IPS-15b (cell line): ENCODE results near the gene SLC30A4.
"Not testable (repeated sequence)": the region's sequence is repeated elsewhere in the genome, so short reads cannot be mapped to it uniquely, and the experiment has no call there.

ENCODE experiments used
- H3K27me3 ChIP-seq: one replicate; pipeline ENCODE4 v1.6.1; 2013; ENCODE audit warnings: low read length; ENCODE audit not compliant: control insufficient read depth, insufficient read depth
- H3K36me3 ChIP-seq: one replicate; pipeline ENCODE4 v1.6.1; 2013; ENCODE audit warnings: low read length; ENCODE audit not compliant: control insufficient read depth, insufficient read depth
- H3K4me1 ChIP-seq: one replicate; pipeline ENCODE4 v1.6.1; 2013; ENCODE audit warnings: mild to moderate bottlenecking, low read length; ENCODE audit not compliant: control insufficient read depth, insufficient read depth
- H3K4me3 ChIP-seq: one replicate; pipeline ENCODE4 v1.5.1; 2013; ENCODE audit warnings: low read depth, low read length
- H3K9ac ChIP-seq: one replicate; pipeline ENCODE4 v1.6.1; 2013; ENCODE audit warnings: low read depth, mild to moderate bottlenecking, low read length
- H3K9me3 ChIP-seq: one replicate; pipeline ENCODE4 v1.6.1; 2013; ENCODE audit warnings: mild to moderate bottlenecking, low read length; ENCODE audit not compliant: control insufficient read depth, insufficient read depth

The SLC30A4 gene

DNA sequence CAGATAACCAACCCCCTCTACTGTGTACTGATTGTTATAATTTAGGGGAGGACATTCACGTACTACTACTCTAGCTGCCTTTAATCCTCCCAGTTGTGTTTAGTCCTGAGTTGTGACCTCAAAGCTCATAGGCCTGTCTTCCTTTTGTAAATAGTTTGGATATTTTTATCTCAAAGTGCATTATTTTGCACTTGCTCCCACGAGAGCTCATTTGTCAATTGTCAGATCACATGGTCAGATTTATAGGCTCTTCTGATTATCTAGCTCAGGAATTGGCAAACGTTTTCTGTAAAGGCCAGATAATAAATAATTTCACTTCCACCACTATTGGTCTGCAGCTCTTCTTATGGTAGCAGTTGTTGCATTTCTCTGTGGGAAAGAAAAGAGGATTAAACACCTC is 14.4 kb upstream of the SLC30A4 start:
- no peak overlapping the region for H3K9ac ChIP-seq
- H3K36me3 ChIP-seq: no peaks in the 10 kb centered on the region
- H3K4me3 ChIP-seq: no peak overlapping the region
- H3K27me3 ChIP-seq: no peaks in the 10 kb centered on the region
- H3K9me3 ChIP-seq: no peaks in the 10 kb centered on the region
- no peaks in the 10 kb centered on the region for H3K4me1 ChIP-seq

DNA sequence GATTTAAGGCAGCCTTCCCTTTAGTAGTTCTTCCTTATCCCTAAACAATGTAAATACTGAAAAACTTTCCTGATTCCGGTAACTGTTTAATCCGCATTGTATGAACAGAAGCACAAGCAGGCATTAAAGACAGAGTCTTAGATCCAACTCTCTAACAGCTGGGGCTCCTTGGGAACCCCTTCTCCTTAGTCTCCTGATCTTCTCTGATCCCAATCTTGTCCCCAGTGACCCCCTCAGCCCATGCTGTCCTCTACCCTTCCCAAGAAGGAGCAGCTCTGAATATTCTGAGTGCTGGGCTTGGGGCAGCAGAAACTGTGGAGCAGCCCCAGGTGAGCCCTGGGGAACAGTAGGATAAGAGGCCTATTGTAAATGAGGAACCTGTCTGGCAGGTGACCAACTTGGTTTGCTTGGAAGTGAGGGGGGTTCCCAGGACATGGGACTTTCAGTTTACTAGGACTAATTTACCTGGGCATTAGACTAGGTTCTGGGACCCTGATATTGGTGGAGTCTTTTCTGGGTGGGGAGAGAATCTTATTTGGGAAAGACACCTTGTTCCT is 13.0 kb upstream of the SLC30A4 start:
- no peaks in the 10 kb centered on the region for H3K9me3 ChIP-seq
- H3K4me1 ChIP-seq: no peaks in the 10 kb centered on the region
- no peak overlapping the region for H3K4me3 ChIP-seq
- peaks cover 2% of the 10 kb centered on the region for H3K27me3 ChIP-seq
- no peaks in the 10 kb centered on the region for H3K36me3 ChIP-seq
- H3K9ac ChIP-seq: no peak overlapping the region

DNA sequence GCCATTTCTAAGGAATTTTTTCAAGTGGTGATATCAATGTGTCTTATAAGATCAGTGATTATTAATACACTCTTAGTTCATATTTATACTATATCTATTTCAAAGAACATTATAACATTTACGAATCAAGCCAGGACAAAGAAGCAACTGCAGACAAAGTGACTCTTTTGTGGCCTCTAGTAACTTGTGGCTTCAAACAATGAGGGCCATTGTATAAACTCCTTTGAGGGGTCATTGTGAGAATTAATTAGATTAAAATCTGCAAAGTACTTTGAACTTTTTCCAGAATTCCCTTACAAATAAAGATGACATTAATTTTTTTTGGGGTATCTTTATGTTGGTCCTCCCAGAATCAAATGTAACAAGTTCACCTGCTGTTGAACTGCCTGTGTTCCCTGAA is 12.3 kb upstream of the SLC30A4 start:
- Histone ChIP-seq H3K4me3 (no peak overlapping the region), H3K9me3 (no peaks in the 10 kb centered on the region), H3K9ac (no peak overlapping the region), H3K4me1 (no peaks in the 10 kb centered on the region), H3K36me3 (no peaks in the 10 kb centered on the region), H3K27me3 (peaks cover 2% of the 10 kb centered on the region)

DNA sequence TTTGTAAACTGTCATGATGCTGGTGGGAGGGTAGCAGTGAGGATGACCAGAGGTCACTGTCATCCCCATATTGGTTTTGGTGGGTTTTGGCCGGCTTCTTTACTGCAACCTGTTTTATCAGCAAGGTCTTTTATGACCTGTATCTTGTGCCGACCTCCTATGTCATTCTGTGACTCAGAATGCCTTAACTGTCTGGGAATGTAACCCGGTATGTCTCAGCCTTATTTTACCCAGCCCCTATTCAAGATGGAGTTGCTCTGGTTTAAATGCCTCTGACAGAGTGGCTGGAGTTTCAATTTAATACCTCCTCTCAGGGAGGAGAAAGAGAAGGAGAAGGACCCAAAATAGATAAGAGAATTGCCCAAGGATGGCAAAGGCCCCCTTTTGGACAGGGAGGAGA is 10.3 kb upstream of the SLC30A4 start:
- H3K9me3 ChIP-seq, H3K4me1 ChIP-seq, H3K9ac ChIP-seq, H3K36me3 ChIP-seq, H3K27me3 ChIP-seq, H3K4me3 ChIP-seq: not testable (repeated sequence)

DNA sequence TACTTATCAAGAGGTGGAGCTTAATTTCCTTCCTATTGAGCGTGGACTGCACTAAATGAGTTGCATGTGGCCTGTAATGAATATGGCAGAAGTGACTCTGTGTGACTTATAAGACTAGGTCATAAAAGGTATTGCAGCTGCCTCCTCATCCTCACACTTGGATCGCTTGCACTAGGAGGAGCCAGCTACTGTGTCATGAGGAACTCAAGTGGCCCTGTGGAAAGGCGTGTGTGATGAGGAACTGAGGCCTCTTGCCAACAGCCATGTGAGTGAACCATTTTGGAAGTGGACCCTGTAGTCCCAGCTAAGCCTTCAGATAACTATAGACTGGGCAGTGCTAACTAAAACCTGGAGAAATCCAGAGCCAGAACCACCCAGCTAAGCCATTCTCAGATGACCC is 7.1 kb upstream of the SLC30A4 start:
- H3K4me1 ChIP-seq: no peaks in the 10 kb centered on the region
- no peak overlapping the region for H3K4me3 ChIP-seq

DNA sequence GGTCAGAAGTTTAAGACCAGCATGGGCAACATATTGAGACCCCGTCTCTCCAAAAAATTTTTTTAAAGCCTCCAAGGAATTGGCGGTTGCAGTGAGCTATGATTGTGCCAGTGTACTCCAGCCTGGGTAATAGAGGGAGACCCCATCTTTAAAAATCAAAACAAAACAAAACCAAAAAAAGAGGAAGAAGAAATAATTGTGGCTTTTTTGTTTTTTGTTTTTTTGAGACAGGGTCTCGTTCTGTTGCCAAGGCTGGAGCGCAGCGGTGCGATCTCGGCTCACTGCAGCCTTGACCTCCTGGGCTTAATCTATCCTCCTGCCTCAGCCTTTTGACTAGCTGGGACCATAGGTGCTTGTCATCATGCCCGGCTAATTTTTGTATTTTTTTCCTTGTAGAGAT is 4.5 kb upstream of the SLC30A4 start:
- no peaks in the 10 kb centered on the region for H3K36me3 ChIP-seq
- no peaks in the 10 kb centered on the region for H3K4me1 ChIP-seq
- H3K9me3 ChIP-seq: no peaks in the 10 kb centered on the region
- peaks cover 33% of the 10 kb centered on the region for H3K27me3 ChIP-seq
- H3K9ac ChIP-seq: no peak overlapping the region
- no peak overlapping the region for H3K4me3 ChIP-seq

More for the DNA sequence above, 7.1 kb upstream of the SLC30A4 start:
- H3K9me3 ChIP-seq: no peaks in the 10 kb centered on the region
- peaks cover 12% of the 10 kb centered on the region for H3K27me3 ChIP-seq
- H3K36me3 ChIP-seq: no peaks in the 10 kb centered on the region
- H3K9ac ChIP-seq: no peak overlapping the region

DNA sequence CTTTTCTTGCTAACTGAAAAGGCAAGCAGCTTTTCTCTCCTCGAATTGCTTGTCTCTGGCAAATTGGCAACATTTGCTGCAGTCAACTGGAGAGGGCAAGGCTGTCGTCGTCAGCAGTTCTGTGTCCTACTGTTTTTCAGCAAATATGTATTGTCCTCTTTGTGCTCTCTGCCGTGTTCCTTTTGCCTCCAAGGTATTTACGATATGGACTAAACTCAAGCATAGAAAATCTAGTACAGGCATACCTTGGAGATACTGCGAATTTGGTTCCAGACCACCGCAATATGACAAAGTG is 558 bp upstream of the SLC30A4 start:
- Histone ChIP-seq H3K36me3 (no peaks in the 10 kb centered on the region), H3K4me3 (peak overlapping the region; percentile 26), H3K4me1 (peaks cover 3% of the 10 kb centered on the region), H3K9me3 (no peaks in the 10 kb centered on the region), H3K27me3 (peaks cover 53% of the 10 kb centered on the region), H3K9ac (peak overlapping the region; percentile 32)

DNA sequence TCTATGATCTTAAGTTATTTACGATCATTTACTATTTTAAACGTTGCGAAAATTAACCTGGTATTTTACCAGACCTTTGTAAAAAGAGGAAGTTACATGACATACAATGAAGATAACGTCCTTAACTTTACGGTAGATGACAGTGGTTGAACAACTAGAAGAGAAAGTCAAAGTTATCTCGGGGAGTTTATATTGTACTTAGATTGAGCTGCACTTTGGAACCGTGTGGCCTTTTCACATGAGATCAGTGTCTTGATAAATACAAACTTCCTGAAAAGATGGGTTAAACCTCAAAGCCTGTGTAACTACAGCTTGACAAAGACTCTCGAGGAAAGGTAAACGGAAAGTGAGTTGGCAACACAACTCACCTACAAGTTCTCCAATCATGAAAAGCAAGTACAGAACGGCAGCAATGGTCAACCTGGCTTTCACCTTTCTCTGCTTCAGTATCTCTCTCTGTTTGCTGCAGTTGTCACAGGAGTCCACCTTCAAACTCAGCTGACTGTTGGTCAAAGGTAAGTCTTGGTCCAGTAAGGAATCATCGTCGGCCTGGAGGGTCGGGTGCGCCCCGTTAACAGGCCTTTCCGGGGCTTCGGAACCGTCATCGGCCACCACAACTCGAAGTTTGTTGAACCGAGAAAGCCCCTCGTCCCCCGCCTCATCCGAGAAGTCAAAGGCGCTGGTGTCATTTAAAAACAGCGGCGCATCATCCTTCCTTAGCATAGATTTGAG is 793 bp downstream of the SLC30A4 start:
- H3K9me3 ChIP-seq: no peaks in the 10 kb centered on the region
- H3K27me3 ChIP-seq: peaks cover 53% of the 10 kb centered on the region
- no peak overlapping the region for H3K9ac ChIP-seq
- H3K4me1 ChIP-seq: peaks cover 3% of the 10 kb centered on the region
- H3K4me3 ChIP-seq: peak overlapping the region; percentile 26
- no peaks in the 10 kb centered on the region for H3K36me3 ChIP-seq

DNA sequence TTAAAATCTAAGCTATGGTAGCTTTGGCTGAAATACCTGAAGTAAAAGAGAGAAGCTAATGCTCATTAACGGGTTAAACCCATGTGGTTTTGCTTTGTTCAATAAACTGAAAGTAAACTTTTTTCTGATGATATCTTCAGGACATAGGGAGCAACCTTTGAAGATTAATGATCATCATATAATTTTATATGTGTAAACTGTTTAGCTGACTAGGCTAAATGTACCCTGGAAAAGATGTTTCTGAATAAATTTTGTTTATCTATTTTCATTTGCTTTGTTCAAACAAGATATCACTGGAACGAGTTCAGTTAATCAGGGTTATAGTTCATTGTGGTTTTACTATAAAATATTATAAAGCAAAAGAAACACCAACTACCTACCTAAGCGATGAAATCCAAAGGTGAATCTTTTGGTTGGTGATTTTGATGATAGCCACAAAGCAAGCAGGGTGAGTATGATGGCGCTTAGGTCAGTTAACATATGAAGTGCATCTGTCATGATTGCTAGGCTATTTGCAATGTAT is 11.7 kb downstream of the SLC30A4 start:
- H3K9ac ChIP-seq: no peak overlapping the region
- no peaks in the 10 kb centered on the region for H3K4me1 ChIP-seq
- no peaks in the 10 kb centered on the region for H3K27me3 ChIP-seq
- H3K4me3 ChIP-seq: no peak overlapping the region
- H3K9me3 ChIP-seq: no peaks in the 10 kb centered on the region
- H3K36me3 ChIP-seq: no peaks in the 10 kb centered on the region

DNA sequence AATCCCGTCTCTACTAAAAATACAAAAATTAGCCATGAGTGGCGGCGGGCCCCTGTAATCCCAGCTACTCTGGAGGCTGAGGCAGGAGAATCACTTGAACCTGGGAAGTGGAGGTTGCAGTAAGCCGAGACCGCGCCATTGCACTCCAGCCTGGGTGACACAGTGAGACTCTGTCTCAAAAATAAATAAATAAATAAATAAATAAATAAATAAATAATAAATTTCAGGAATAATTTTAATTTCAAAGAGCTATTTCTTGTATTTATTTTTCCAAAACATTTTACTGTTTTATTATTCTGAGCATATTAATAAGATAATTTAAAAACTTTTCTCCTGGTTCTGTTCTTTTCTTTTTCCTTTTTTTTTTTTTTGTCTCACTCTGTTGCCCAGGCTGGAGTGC is 15.4 kb downstream of the SLC30A4 start:
- H3K4me1 ChIP-seq, H3K27me3 ChIP-seq, H3K9me3 ChIP-seq, H3K36me3 ChIP-seq, H3K4me3 ChIP-seq, H3K9ac ChIP-seq: not testable (repeated sequence)

DNA sequence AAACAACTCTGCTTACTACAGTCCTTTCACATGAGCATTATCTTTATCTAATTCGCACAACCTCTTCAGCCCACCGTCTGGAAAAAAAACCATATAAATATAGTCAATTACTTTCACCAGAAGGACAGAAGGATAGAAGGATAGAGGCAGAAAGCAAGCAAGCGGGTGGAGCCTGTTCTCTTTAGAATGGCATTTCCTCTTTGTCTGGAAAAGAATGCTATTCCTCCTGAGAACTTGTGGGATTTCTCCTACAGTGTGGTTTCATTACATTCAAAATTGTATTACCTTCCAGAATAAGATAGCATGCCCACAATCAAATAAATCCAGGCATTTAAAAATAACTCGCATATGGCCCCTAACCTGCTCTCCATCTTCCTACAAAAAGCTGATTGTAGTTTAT is 23.1 kb downstream of the SLC30A4 start:
- Histone ChIP-seq H3K9ac (no peak overlapping the region), H3K36me3 (no peaks in the 10 kb centered on the region), H3K27me3 (peaks cover 2% of the 10 kb centered on the region), H3K9me3 (no peaks in the 10 kb centered on the region), H3K4me3 (no peak overlapping the region), H3K4me1 (no peaks in the 10 kb centered on the region)

DNA sequence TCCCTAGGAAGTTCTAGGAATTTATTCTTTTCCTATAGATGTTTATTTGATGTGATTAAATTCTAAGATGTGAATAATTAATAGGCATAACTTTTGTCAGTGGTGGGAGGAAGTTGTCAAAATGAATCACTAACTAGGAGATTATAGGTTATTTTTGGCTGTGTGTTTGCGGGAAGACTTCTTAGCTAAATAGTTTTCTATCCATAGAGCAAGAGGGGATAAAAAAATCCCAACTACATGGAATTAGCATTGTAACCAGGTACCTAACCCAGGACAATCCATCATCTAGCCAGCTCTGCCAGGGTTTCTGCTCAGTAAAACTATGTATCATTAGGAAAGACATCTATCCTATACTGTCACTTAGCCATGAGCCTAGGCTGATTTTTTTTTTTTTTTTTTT is 23.9 kb downstream of the SLC30A4 start:
- H3K4me3 ChIP-seq: no peak overlapping the region

More for the DNA sequence above, 23.9 kb downstream of the SLC30A4 start:
- Histone ChIP-seq H3K36me3 (no peaks in the 10 kb centered on the region), H3K9ac (no peak overlapping the region), H3K9me3 (no peaks in the 10 kb centered on the region), H3K4me1 (no peaks in the 10 kb centered on the region), H3K27me3 (peaks cover 2% of the 10 kb centered on the region)
